ENCODE results near the gene RAET1E. TPM values are rescaled to one million over a fixed set of nuclear protein-coding genes. Genes with fewer than 3 reads are reported as not detected.
"Not testable (repeated sequence)": the region's sequence is repeated elsewhere in the genome, so short reads cannot be mapped to it uniquely, and the experiment has no call there.

Gene RAET1E
- total and polyA plus RNA-seq, 2 donors (not counting 1 experiment from before 2014, with no cell fraction given), result not detected

GRCh38 chr6:149921361-149921760, 23.4 kb upstream of the RAET1E start:
- Histone ChIP-seq H3K36me3 (replicated peaks in 1 of 2; ENCODE audit: control extremely low read depth in 1 of 2, control insufficient read depth in 1 of 2, extremely low read depth in 1 of 2, insufficient read depth in 2 of 2, low read length in 1 of 2) (no peaks in the 10 kb centered on the region), H3K9me3 (ENCODE audit: control extremely low read depth in 1 of 3, control insufficient read depth in 2 of 3, insufficient read depth in 1 of 3, low read length in 2 of 3) (peaks cover 0 to 29% (median 0%) of the 10 kb centered on the region in 3 donors), H3K27ac (ENCODE audit: low read length in 2 of 2) (no peak overlapping the region), H3K4me3 (ENCODE audit: control extremely low read depth in 1 of 5, extremely low read depth in 1 of 5, insufficient read depth in 1 of 5, low read depth in 2 of 5, low read length in 4 of 5) (no peak overlapping the region), H3K79me2 (ENCODE audit: control insufficient read depth, insufficient read depth, low read length) (no peaks in the 10 kb centered on the region), H3K9ac (ENCODE audit: low read length) (no peak overlapping the region), H3K27me3 (replicated peaks in 1 of 4; ENCODE audit: control extremely low read depth in 1 of 4, control insufficient read depth in 3 of 4, insufficient read depth in 4 of 4, low read length in 3 of 4) (peaks cover 0 to 67% (median 38%) of the 10 kb centered on the region in 4 experiments), H2AFZ (ENCODE audit: insufficient read depth, low read depth, low read length, poor library complexity, severe bottlenecking) (no peak overlapping the region), H4K20me1 (ENCODE audit: control insufficient read depth, insufficient read depth, low read length, poor library complexity, severe bottlenecking) (no peaks in the 10 kb centered on the region), H3K4me2 (replicated peaks; ENCODE audit: low read depth, low read length, poor library complexity, severe bottlenecking) (no peak overlapping the region), H3K4me1 (ENCODE audit: control insufficient read depth in 2 of 2, insufficient read depth in 2 of 2, low read length in 2 of 2) (peaks cover 28 to 30% of the 10 kb centered on the region in 2 donors)
- peak overlapping the region; percentile 33 for H3K4me3 Mint-ChIP-seq
- H3K9me3 Mint-ChIP-seq (ENCODE audit: insufficient read depth), result no peaks in the 10 kb centered on the region
- ChIA-PET CTCF (no interaction called here), POLR2A (no interaction called here)
- DNase-seq, result no peak
- H3K27me3 Mint-ChIP-seq, result peaks cover 73% of the 10 kb centered on the region
- intact Hi-C loops (cut with micrococcal nuclease), result no loop called here
- H3K4me1 Mint-ChIP-seq, result peaks cover 35% of the 10 kb centered on the region
- TF ChIP-seq EZH2 (IDR thresholded peaks at IDR 0.05; ENCODE audit: borderline replicate concordance, insufficient read depth, low read depth, low read length, poor library complexity, severe bottlenecking), result no peak
- TF ChIP-seq, protein P1, sequence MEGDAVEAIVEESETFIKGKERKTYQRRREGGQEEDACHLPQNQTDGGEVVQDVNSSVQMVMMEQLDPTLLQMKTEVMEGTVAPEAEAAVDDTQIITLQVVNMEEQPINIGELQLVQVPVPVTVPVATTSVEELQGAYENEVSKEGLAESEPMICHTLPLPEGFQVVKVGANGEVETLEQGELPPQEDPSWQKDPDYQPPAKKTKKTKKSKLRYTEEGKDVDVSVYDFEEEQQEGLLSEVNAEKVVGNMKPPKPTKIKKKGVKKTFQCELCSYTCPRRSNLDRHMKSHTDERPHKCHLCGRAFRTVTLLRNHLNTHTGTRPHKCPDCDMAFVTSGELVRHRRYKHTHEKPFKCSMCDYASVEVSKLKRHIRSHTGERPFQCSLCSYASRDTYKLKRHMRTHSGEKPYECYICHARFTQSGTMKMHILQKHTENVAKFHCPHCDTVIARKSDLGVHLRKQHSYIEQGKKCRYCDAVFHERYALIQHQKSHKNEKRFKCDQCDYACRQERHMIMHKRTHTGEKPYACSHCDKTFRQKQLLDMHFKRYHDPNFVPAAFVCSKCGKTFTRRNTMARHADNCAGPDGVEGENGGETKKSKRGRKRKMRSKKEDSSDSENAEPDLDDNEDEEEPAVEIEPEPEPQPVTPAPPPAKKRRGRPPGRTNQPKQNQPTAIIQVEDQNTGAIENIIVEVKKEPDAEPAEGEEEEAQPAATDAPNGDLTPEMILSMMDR (IDR thresholded peaks at IDR 0.05), result no peak
- ATAC-seq (ENCODE audit: low read depth), result no peak
- 90% methylated on average over 4 of the region's 6 CpGs for WGBS (ENCODE audit: insufficient coverage)
- H3K27ac Mint-ChIP-seq, result no peak overlapping the region

DNA sequence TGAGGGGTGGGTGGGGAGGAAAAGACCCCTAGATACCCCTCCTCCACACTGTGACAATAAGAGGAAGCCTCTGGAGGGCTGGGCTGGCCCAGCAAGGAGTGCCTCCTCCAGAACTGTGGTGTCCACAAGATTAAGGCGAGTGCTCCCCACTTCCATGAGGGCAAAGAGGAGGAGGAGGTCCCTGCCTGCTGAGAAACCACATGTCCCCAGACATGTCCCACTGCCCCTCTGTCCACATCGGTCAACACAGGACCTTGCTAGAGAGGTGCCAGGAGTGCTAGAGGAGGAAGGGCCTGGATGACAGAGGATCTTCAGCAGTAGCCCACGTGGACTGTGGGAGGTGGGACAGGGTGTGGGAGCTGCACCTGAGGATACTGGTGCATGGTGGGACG, 21.9 kb upstream of the RAET1E start:
- TF ChIP-seq, protein P1 (IDR thresholded peaks at IDR 0.05), result no peak
- no peak for TF ChIP-seq EZH2 (IDR thresholded peaks at IDR 0.05; ENCODE audit: borderline replicate concordance, insufficient read depth, low read depth, low read length, poor library complexity, severe bottlenecking)
- Mint-ChIP-seq H3K4me3 (no peak overlapping the region), H3K4me1 (peaks cover 26% of the 10 kb centered on the region), H3K27me3 (peaks cover 64% of the 10 kb centered on the region), H3K27ac (no peak overlapping the region), H3K9me3 (ENCODE audit: insufficient read depth) (no peaks in the 10 kb centered on the region)
- Histone ChIP-seq H3K4me1 (ENCODE audit: control insufficient read depth in 2 of 2, insufficient read depth in 2 of 2, low read length in 2 of 2) (peaks cover 15 to 16% of the 10 kb centered on the region in 2 donors), H3K36me3 (replicated peaks in 1 of 2; ENCODE audit: control extremely low read depth in 1 of 2, control insufficient read depth in 1 of 2, extremely low read depth in 1 of 2, insufficient read depth in 2 of 2, low read length in 1 of 2) (no peaks in the 10 kb centered on the region), H3K4me2 (replicated peaks; ENCODE audit: low read depth, low read length, poor library complexity, severe bottlenecking) (no peak overlapping the region), H3K27me3 (replicated peaks in 1 of 4; ENCODE audit: control extremely low read depth in 1 of 4, control insufficient read depth in 3 of 4, insufficient read depth in 4 of 4, low read length in 3 of 4) (peaks cover 0 to 55% (median 24%) of the 10 kb centered on the region in 4 experiments), H3K4me3 (ENCODE audit: control extremely low read depth in 1 of 5, extremely low read depth in 1 of 5, insufficient read depth in 1 of 5, low read depth in 2 of 5, low read length in 4 of 5) (no peak overlapping the region), H3K27ac (ENCODE audit: low read length in 2 of 2) (no peak overlapping the region), H3K79me2 (ENCODE audit: control insufficient read depth, insufficient read depth, low read length) (no peaks in the 10 kb centered on the region), H2AFZ (ENCODE audit: insufficient read depth, low read depth, low read length, poor library complexity, severe bottlenecking) (no peak overlapping the region), H3K9ac (ENCODE audit: low read length) (no peak overlapping the region), H4K20me1 (ENCODE audit: control insufficient read depth, insufficient read depth, low read length, poor library complexity, severe bottlenecking) (no peaks in the 10 kb centered on the region), H3K9me3 (ENCODE audit: control extremely low read depth in 1 of 3, control insufficient read depth in 2 of 3, insufficient read depth in 1 of 3, low read length in 2 of 3) (peaks cover 0 to 21% (median 0%) of the 10 kb centered on the region in 3 donors)
- ATAC-seq (ENCODE audit: low read depth) (no peak), DNase-seq (no peak)
- WGBS (ENCODE audit: insufficient coverage), result 86% methylated on average over 4 of the region's 4 CpGs
- intact Hi-C loops (cut with micrococcal nuclease), result no loop called here
- CTCF ChIA-PET, result no interaction called here
- POLR2A ChIA-PET, result no interaction called here

DNA sequence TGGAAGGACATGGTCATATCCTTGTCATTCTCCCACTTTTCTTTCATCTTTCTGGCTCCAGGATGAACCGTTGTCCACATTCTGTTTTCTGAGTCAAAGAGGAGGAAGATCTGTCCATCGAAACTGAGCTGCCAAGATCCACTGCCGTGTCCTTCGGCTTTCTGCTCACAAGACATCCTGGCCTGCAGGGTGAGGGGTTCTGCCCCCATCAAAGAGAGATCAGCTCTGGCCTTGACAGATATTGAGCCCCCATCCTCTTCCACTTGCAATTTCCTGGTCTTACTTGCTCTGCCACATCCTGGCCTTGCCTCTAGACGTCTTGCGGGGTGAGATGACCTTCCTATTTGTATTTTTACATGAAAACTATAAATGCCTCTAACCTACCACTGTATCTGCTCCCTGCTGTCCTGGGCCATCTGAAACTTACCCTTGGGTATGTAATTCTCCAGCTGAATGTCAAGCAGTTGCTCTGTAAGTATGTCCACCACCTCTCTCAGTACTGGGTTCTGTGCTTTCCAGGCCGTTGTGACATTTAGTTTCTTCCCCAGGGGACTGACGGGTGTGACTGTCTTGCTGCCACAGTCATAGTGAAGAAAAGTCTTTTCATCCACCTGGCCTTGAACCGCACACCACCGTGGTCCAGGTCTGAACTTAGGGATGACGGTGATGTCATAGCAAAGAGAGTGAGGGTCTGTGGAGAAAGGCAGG, 21.4 kb upstream of the RAET1E start:
- Histone ChIP-seq H3K9me3 (ENCODE audit: control extremely low read depth in 1 of 3, control insufficient read depth in 2 of 3, insufficient read depth in 1 of 3, low read length in 2 of 3) (peaks cover 0 to 21% (median 0%) of the 10 kb centered on the region in 3 donors), H3K4me1 (ENCODE audit: control insufficient read depth in 2 of 2, insufficient read depth in 2 of 2, low read length in 2 of 2) (peaks cover 15 to 16% of the 10 kb centered on the region in 2 donors), H3K27me3 (replicated peaks in 1 of 4; ENCODE audit: control extremely low read depth in 1 of 4, control insufficient read depth in 3 of 4, insufficient read depth in 4 of 4, low read length in 3 of 4) (peaks cover 0 to 49% (median 19%) of the 10 kb centered on the region in 4 experiments)
- H3K9me3 Mint-ChIP-seq (ENCODE audit: insufficient read depth); H3K9ac ChIP-seq (ENCODE audit: low read length); DNase-seq; H2AFZ ChIP-seq (ENCODE audit: insufficient read depth, low read depth, low read length, poor library complexity, severe bottlenecking); H3K27ac ChIP-seq (ENCODE audit: low read length in 2 of 2); intact Hi-C loops (cut with micrococcal nuclease); H3K4me2 ChIP-seq (replicated peaks; ENCODE audit: low read depth, low read length, poor library complexity, severe bottlenecking); ATAC-seq (ENCODE audit: low read depth); CTCF ChIA-PET; POLR2A ChIA-PET; H3K79me2 ChIP-seq (ENCODE audit: control insufficient read depth, insufficient read depth, low read length); H3K27ac Mint-ChIP-seq; H4K20me1 ChIP-seq (ENCODE audit: control insufficient read depth, insufficient read depth, low read length, poor library complexity, severe bottlenecking); H3K4me3 ChIP-seq (ENCODE audit: control extremely low read depth in 1 of 5, extremely low read depth in 1 of 5, insufficient read depth in 1 of 5, low read depth in 2 of 5, low read length in 4 of 5); H3K36me3 ChIP-seq (replicated peaks in 1 of 2; ENCODE audit: control extremely low read depth in 1 of 2, control insufficient read depth in 1 of 2, extremely low read depth in 1 of 2, insufficient read depth in 2 of 2, low read length in 1 of 2); H3K4me3 Mint-ChIP-seq: not testable (repeated sequence)
- peaks cover 64% of the 10 kb centered on the region for H3K27me3 Mint-ChIP-seq
- H3K4me1 Mint-ChIP-seq, result peaks cover 21% of the 10 kb centered on the region
- WGBS (ENCODE audit: insufficient coverage), result 93% methylated on average over 3 of the region's 11 CpGs

Data from B cell (primary cell).